Fibroblast of pulmonary artery (primary cell): ENCODE measurements around the gene DCTN3.

Experiments
- DNase-seq: peaks from one replicate; pipeline ENCODE4 v3.0.0-alpha.2; 2010; ENCODE audit warnings: low read depth
- H3K4me3 ChIP-seq: replicated peaks from 2 replicates; pipeline ENCODE4 v1.5.1; 2011; ENCODE audit warnings: low read depth, mild to moderate bottlenecking, control low read depth, low read length, moderate library complexity
- TF ChIP-seq, protein P1 (sequence below): IDR thresholded peaks from 2 replicates; pipeline ENCODE4 v1.5.1; 2011; ENCODE audit warnings: mild to moderate bottlenecking, control low read depth, low read length, inconsistent platforms; ENCODE audit errors: missing control alignments

DCTN3 gene

GRCh38 chr9:34591917-34592866, 28.1 kb downstream of the DCTN3 start:
- DNase-seq = no peak
- TF ChIP-seq, protein P1, sequence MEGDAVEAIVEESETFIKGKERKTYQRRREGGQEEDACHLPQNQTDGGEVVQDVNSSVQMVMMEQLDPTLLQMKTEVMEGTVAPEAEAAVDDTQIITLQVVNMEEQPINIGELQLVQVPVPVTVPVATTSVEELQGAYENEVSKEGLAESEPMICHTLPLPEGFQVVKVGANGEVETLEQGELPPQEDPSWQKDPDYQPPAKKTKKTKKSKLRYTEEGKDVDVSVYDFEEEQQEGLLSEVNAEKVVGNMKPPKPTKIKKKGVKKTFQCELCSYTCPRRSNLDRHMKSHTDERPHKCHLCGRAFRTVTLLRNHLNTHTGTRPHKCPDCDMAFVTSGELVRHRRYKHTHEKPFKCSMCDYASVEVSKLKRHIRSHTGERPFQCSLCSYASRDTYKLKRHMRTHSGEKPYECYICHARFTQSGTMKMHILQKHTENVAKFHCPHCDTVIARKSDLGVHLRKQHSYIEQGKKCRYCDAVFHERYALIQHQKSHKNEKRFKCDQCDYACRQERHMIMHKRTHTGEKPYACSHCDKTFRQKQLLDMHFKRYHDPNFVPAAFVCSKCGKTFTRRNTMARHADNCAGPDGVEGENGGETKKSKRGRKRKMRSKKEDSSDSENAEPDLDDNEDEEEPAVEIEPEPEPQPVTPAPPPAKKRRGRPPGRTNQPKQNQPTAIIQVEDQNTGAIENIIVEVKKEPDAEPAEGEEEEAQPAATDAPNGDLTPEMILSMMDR = no peak
- H3K4me3 ChIP-seq = no peak overlapping the region

DNA sequence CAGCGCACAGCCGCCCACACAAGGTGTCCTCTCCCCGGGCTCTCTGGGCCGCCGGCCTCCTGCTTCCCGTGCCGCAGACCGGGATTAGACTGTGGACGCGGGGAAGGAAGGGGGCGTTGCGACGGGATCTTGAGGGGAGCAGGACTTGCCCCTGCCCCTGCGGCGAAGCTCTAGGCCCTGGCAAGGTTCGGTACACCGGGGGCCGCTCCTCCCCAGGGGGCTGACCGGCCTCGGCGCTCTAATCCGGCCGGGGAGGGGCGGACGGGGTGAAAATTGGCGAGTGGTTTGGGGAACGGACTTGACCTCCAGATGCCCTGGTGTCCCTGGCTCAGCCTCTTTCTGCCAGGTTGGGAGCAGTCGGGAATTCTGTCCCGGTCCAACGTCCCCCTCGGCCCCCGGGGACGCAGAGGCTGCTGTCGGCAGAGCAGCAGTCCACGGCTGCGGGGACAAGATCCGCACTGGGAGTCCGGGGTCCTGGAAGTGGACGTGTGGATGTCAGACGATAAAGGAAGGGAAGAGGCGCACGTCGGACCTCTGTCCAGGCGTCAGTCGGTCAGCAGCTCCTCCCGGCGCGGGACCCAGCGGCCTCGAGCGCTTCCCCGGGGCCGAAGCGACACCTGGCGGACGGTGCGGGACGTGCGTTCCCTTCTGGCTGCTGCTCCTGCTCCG, 28.9 kb downstream of the DCTN3 start:
- TF ChIP-seq, protein P1 = peak; percentile 77
- peak; percentile 80 for DNase-seq
- H3K4me3 ChIP-seq = no peak overlapping the region

DNA sequence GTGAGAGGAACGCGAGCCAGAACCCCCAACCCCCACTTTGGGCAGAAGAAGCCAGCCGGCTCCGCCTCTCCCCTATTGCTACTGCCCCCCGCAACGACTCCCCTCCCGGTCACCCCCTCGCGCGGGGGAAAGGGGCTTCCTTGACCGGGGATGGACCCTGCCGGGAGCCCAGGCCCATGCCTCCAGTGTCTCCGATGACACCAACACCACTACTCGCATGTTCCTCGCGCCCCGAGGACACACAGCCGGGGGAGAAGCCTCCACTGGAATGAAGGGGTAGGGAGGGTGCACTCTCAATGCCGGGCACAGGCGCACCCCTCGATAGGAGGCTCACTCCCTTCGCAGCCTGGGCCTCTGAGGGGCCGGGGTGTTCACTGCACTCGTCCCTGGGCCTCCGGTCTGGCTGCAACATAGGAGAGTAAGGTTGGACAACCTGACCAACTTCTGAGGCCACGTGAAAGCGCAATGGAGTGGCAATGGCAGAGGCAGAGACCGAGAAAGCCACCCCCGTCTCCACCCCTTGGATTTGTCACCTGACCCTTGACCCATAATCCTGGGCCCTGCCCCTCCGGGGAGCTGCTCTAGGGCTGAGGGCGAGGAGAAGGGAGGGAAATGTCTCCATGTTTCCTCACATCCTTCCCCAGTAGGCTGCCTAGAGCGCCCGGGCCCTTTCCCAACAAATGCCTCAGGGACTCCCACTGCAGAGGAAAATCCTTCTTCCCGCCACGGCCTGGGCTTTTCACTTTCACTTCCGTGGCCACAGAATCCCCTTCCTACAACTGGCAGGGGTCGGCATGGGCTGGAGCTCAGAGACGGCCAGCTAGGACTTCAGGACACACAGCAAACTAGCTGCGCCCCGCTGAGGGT, 29.7 kb downstream of the DCTN3 start:
- TF ChIP-seq, protein P1 = no peak
- DNase-seq = peak; percentile 20
- H3K4me3 ChIP-seq = no peak overlapping the region

- TF ChIP-seq, protein P1 = no peak
- no peak for DNase-seq
- H3K4me3 ChIP-seq = no peak within 1 kb of the TSS
These were observed 30.5 kb downstream of the DCTN3 start, which contains the start of gene CNTFR for GRCh38 chr9:34589636-34590380. TSS of gene CNTFR (minus strand) at chr9:34589724. CDS start at chr9:34568981, 20,743 bp downstream.

GRCh38 chr9:34588671-34589635, 31.3 kb downstream of the DCTN3 start:
- H3K4me3 ChIP-seq = no peak overlapping the region
- TF ChIP-seq, protein P1 = no peak
- no peak for DNase-seq
